Measurements from ENCODE around the gene ATP8A2.

ATP8A2 gene

DNA sequence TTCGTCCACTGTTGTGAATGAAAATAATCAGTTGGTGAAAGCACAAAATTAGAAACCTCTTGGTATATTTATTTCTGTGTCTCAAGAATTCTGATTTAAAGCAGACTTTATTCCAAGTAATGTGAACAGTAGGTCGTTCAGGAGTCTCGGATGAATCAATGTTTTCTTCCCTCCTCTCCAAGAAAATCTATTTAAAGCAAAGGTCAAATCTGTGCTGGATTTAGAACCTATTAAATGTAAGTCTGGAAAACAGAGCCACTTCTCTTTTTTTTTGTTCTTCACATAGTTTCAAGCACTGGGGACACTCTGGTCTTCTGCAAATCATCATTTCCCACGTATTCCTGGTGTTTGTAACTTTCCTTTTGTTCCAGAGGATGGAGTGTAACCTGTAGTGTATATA is 312.7 kb downstream of the ATP8A2 start:
- no peak for DNase-seq (ENCODE audit: low spot score)

DNA sequence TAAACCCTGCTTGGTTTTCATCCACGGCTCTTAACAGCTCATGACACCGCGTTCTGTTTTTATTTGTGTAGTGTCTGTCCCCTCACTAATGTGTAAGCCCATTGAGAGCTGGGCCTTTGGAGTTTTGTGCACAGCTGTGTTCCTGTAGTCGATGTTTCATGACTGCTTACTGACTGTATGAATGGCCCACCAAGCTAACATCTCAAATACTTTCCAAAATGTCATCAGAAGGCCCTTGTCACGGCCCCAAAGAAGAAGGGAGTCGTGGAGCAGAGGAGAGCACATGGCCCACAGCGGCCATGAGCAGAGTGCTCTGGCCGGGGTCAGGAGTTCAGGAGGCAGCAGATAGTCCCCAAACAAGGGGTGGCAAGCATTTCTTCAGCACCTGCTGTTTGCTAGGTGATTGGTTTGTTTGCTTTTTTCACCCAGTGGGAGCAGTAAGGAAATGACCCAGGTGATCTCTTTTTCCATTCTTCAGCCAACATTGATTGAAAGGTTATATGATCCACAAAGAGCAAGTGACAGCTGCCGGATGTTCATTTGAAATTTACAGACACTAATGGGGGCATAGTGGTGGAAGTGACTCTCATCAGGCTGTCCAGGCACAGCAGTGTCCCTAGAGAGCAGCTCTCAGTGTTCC is 315.2 kb downstream of the ATP8A2 start:
- no peak for DNase-seq (ENCODE audit: low spot score)

DNA sequence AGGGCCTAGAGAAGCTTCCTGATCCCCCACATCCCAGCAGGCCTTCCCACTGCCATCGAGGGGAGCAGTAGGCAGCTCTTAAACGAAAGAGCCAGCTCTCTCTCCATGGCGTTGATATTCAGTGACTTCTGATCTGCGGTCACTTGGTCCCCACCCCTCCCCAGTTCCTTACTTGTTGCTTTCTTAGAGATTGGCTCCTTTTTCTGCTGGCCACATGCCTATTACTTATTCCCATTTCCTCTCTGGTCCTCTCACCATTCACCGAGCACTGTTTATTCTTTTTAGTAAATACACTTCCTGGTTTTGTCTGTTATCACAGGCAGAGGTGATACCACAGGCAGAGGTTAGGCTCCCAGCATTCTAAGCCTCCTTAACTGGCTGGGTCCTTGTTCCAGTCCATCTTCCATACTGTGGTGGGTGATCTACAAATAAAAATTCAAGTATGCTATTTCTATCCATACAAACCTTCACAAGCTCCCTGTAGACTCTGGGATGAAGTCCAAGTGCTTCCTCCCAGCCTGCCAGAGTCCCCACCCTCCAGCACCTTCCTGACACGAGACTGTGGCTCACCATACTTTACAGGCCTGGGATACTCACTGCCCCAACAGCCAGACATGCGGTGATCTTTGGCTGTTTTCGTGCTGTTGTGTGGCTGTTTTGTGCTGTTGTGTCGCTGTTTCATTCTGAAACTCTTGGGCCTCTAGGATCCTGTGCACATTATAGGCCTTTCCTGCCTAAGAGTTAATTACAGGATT is 315.9 kb downstream of the ATP8A2 start:
- DNase-seq (ENCODE audit: low spot score) = no peak

DNA sequence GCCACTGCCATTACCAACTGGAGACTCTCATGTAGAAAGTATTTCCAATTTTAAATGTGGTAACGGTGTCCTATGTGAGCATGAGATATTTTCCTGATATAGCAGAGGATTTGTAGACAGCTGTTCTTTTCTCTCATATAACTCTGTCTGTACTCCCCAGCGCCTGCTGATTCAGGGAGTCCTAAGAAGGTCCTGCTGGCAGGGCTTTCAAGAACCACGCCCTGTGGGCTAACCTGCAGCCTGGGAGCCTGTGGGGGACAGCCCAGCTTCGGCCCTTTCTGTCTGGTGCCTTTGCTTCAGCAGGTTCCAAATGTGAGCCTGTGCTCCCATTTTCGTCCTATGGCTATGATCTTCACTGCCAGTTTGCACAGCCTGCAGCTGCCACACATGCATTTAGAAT is 316.8 kb downstream of the ATP8A2 start:
- no peak for DNase-seq (ENCODE audit: low spot score)

DNA sequence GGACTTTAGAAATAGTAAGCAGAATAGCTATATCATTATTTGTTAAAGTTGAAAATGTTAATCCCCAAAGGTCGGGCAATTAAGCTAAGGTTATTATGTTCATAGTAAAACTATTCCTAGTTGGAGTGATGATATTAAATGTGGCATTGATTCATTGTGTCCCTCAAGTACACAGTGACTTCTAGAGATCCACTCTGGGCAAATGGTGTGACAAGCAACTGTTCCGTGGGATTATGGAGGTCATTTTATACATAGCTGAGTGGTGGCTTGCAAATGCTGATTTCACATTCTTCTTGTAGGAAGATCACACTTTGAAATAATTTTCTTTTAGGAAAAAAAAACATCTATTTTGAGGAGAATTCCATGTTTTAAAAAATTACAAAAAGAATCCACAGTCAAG is 317.8 kb downstream of the ATP8A2 start:
- DNase-seq (ENCODE audit: low spot score) = no peak

DNA sequence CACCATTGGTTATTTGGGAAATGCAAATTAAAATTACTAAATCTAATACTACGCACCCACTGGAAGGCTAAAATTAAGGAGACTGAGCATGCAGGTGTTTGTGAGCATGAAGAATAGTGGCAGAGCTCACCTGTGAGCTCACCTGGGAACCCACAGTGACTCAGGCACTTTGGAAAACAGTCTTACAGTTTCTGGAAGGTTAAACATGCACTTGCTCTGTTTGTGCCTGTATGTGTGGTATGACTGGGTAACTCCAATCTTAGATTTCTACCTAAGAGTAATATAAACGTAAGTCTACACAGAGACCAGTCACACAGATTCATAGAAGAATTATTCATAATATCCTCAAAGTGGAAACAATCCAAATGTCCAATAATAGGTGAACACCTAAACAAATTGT is 318.8 kb downstream of the ATP8A2 start:
- no peak for DNase-seq (ENCODE audit: low spot score)

DNA sequence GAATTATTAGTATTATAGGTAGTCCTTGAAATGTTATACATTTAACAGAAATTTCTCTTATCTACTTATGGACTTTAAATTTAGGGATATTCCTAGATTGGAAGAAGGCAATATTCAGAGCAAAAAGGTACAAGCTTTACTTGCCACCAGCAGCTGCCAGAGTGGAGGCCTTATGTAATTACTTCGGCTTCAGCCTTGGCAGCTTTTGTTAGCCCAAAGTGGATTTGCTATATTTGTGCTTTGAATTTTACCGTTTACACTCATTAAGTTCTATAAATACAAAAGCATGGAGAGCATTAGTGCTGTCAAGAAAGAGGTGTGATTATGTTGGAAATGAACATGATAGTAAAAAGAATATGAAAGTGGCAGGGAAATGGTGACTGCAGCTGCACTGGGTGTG is 319.9 kb downstream of the ATP8A2 start:
- DNase-seq (ENCODE audit: low spot score) = no peak

DNA sequence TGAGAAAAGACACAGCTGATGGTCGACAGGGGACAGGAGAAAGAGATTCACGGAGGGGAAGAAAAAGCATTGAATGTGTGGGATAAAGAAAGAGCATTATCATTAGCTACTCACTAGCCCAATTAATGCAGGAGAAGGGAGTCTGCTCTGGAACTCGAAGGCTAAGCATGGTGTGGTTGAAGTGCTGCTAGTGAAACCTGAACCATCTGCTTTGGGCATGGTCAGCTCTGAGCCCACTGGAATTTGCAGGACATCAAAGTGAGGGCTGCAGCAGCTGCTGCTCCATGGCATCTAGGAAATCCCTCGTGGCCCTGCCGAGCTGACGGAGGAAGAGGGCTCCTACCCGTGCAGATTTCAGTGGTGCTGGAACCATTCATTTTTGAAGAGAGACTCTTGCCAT is 320.3 kb downstream of the ATP8A2 start:
- no peak for DNase-seq (ENCODE audit: low spot score)

DNA sequence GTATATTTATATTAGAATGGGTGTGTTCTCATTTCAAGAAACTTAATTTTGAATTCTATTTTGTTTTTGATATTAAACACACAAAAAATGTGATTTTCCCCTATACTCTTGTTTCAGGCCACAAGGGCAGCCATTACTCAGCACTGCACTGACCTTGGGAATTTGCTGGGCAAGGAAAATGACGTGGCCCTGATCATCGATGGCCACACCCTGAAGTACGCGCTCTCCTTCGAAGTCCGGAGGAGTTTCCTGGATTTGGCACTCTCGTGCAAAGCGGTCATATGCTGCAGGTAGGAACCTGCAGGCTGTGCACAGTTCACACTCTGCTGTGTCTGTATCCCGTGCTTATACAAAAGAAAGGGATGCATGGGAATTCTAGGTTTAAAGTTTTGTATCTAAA is 327.3 kb downstream of the ATP8A2 start:
- no peak for DNase-seq (ENCODE audit: low spot score)

DNA sequence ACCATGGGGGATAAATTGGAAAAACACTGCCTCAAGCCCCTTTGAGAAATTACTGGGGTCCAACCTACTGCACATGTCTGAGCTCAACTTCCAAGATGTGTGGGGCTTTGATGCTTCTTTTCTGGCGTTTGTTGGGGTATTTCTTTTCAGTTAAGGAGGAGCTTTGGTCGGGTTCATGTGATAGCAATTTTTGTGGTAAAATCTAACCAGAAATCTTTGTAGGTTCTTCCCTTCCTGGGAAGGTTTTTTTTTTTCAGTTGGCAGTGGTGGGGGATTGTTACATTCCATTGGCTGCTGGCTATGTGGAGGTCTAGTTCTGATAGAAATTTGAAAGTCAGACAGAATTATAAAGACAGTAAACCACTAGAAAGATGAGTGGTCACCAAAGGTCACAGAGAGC is 327.8 kb downstream of the ATP8A2 start:
- DNase-seq (ENCODE audit: low spot score) = no peak

DNA sequence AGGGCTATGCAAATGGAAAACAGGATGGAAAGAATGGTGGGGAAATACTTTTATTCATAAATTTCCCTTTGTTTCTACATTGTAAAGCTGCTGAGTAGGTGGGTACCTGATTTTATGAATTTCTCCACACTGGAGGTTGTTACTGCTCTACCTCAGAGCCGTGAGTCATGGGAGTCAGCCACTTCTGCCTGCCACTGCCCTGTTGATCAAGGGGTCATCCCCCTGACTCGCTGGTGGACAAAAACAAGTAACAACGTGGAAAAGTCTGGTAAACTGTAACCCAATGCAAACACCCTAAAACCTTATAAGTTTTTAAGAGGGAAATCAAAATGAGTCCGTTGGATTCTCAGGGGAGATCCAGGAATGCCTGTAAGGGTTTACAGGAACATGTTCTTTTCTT is 329.5 kb downstream of the ATP8A2 start:
- DNase-seq (ENCODE audit: low spot score) = no peak

DNA sequence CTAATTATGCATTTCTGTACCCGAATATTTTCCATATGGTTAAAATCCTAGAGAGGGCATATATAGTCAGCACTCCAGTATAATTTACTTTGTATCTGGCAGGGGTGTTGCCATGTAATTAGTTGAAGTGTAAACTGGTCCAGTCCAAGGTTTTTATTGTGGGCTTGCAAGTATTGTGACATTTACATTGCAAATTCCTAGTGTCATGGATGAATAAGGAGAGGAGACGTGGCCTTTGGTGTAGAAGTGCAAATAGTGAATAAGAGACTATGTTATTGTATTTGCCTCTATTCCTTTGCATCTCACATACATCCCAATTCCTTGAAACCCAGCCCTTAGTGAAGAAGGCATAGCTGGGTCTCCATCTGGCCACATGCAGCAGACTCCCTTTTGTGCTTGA is 330.6 kb downstream of the ATP8A2 start:
- DNase-seq (ENCODE audit: low spot score) = no peak

DNA sequence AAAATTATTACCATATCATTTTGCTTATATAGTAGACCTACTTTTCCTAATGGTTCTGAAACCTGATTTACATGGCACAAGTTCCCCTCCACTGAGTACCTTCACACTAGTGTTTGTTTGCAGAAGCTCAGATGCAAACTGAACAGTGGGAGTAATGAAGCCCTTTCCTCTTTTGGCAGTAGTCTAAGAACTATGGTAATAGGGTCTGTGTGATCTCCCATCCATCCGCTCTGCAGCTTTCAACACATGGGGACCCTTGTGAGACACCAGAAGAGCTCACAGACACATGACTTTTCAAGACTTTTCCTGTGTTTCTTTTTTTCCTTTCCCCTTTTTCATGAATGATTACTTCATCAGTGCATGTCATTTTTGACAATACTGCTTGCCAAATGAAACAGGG is 336.0 kb downstream of the ATP8A2 start:
- DNase-seq (ENCODE audit: low spot score) = no peak

DNA sequence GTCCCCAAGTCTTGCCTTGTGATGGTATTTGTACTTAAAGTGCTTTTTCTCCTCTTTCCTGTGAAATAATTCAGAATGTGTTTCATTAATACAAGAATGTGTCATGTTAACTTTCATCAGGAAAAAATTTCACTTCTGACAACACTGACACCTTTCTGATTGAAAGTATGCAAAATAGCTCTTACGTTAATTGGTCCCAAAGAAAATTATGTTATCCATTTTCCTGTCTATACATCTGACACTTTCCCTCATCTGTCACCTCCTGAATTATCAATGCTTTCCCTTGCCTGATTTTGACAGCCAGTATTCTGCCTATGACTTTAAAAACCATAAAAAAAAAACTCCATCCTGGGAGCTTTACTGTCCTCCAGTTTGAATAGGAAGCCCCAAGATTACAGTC is 336.5 kb downstream of the ATP8A2 start:
- DNase-seq (ENCODE audit: low spot score) = no peak

DNA sequence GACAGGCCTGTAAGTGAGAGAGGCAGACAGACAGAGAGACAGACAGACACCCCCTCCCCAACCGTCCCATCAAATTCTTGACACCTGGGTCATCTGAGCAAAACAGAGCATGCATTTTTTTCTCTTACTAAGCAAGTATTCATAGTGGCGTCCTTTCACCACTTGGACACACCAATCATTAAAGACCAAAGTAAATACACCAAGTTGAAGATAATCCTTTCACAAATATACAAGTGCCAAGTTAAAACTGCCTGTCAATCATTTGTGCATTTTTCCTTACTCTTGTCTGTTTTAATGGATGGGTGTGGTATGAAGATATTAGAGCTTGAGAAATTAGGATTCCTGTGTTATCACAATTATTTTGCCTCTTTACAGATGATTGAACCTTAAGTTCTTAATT is 337.3 kb downstream of the ATP8A2 start:
- DNase-seq (ENCODE audit: low spot score) = no peak

DNA sequence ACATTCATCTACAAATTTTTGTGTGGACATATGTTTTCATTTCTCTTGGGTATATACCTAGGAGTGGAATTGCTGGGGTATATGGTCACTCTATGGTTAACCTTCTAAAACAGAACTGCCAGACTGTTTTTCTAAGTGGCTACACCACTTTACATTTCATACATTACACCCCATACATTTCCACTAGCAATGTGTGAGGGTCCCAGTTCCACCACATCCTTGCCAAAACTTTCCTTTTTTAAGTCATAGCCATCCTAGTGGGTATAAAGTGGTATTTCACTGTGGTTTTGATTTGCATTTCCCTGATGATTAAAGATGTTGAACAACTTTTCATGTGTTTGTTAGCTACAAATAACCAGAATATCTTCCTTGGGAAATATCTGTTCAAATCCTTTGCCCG is 344.0 kb downstream of the ATP8A2 start:
- no peak for DNase-seq (ENCODE audit: low spot score)

DNA sequence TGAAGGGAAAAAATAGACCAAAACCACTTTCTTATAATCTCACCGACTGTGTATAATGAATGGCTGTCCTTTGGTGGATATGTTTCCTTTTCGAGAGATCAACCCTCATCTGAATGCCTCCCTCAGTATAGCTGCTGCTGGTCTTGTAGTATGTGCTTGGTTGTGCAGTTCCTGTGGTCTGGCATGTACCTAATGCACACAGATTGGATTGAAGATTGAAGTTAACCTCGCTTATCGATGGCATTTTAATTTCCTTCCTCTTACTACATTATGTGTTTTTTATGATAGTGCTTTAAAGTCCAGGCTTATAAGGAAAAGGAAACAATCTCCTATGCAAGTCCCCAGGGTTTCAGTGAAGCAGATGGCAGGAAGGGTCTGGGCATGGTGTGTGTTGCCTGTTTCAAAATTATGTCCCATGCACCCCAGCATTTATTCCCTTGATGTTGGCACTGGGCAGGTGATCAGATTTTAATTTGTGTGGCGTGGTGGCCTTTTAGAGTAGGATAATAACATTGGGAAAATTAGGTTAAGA is 346.0 kb downstream of the ATP8A2 start:
- DNase-seq (ENCODE audit: low spot score) = no peak

DNA sequence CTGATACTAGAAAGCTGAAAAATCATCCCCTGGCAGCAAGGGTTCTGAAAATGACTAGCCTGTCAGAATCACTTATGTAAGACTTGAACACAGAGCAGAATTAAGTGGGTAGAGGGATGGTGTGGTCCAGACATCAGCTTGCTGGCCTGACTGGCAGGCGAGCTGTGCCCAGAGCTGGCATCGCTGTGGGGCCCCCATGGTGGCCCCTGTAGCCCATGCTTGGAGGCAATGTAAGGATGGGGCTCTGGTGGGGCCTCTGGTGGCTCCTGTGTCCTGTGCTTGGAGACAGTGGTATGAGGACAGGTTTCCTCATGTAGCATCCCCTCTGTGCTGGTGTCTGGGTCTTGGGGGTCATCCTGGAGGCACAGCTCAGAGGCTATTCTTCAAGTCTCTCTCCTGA is 347.9 kb downstream of the ATP8A2 start:
- DNase-seq (ENCODE audit: low spot score) = no peak

DNA sequence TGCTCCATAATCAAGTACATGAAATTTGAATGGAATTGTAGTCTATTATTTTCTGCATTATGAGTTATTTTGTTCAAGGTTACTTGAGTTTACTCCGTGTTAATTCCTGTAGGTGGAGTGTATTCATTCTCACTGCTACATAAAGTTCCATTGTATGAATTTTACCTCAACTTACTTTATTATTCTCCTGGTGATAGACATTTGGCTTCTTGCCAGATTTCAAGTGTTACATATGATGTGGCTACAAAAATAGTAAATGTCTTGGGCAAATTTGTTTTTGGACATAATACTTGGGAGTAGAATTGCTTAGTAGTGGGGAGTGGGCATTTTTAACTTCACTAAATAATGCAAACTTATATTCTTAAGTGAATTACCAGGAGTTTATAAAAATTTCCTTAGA is 351.1 kb downstream of the ATP8A2 start:
- no peak for DNase-seq (ENCODE audit: low spot score)

DNA sequence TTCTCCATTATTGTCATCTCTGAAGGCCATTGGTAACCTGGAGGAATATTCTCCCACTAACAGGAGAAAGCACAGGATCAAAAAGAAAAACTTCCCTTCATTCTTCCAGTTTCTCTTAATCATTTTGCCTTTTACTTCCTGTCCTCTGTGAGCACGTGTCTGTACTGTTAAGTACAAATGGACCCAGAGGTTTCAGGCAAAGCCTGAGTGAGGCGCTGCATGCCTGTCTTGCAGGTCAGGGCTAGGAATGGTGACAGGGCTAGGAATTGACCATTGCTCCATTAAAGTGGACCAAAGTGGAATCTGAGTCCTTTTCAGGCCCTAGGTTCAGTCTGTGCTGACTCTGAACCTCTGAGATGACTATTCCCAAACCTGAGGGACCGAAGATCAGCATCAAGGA is 353.3 kb downstream of the ATP8A2 start:
- DNase-seq (ENCODE audit: low spot score) = no peak

DNA sequence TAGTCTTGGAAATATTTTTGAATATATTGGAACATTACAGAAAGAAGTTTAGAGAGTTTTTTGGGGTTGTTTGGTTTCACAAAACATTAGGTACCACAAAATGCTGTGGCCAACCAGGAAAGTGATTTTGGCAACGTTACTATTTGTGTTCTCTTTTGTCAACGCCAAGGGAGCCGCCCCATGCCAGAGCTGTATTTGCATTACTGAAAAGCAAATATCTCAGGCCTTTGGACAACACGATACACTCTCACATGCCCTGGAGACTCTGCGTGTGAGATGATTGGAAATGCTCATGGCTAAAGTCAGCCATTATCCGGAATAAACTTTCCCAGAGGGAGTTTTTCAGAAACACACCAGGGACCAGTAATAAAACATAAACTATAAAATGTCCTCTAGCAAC is 355.5 kb downstream of the ATP8A2 start:
- no peak for DNase-seq (ENCODE audit: low spot score)

DNA sequence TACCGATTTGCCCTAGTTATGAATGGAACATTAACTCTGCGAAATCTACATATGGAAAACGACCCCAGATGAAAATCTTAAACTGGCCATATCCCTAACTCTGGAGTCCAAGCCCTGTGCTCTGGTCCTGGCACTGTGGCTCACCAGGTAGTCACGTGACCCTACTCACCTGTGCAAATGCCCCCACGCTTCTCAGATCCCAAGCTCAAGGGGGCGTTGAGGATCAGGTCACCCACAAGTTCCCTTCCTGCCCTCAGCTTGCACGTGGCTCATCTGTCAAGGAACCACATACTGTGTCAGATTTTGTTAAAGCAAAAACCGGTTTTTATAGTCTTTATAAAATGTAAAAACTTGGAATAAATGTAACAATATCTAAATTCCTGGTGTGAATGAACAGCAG is 356.0 kb downstream of the ATP8A2 start:
- no peak for DNase-seq (ENCODE audit: low spot score)

DNA sequence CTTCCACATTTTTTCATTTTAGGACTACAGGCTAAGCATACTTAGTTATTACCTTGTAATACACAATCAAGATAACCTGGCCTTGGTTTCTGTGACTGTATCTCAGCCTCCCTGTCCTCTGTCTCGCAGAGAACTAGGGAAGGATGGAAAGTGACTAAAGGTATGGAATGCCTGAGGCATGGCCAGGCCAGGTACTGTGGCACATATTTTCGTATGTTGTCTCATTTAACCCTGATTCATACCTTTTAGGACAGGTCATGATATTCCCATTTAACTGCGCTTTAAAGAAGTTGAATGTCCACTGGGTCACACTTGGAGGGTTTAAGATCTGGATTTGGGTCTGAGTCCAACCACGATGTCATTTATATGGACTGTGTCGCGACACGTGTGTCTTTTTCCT is 357.4 kb downstream of the ATP8A2 start:
- no peak for DNase-seq (ENCODE audit: low spot score)

DNA sequence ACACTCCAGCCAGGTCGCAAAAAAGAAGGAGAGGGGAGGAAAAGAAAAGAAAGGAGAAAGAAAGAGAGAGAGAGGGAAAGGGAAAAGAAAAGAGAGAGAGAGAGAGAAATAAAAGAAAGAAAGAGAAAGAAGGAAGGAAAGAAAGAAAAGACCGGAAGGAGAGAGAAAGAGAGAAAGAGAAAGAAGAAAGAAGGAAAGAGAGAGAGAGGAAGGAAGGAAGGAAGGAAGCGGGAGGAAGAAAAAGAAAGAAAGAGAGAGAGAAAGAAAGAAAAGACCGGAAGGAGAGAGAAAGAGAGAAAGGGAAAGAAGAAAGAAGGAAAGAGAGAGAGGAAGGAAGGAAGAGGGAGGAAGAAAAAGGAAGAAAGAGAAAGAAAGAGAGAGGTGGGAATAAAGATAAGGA is 359.3 kb downstream of the ATP8A2 start:
- no peak for DNase-seq (ENCODE audit: low spot score)
